ENCODE results near the gene TANC2.

DNA sequence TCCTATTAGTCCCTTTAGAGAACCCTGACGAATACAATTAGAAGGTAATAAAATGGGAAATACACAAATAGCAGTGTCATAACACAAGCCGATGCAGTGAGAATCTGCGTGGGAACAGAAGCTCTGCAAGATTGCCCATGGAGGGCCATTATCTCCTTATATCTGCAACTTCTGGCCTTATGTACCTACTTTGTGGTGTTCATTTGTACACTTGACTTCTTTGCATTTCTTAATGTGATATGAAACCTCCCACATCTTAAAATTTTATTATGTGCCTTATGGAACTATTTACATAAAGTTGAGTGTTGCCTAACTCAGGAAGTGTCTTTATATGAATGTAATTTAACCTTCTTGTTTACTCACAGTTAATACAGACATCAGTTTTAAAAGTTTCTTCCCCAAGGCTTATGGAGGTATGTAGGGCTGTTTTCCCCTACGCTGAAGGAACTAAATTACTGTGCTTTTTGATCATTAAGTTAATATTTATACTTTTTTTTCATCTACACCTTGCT is 10.1 kb upstream of the TANC2 start:
- TF ChIP-seq, protein P1, sequence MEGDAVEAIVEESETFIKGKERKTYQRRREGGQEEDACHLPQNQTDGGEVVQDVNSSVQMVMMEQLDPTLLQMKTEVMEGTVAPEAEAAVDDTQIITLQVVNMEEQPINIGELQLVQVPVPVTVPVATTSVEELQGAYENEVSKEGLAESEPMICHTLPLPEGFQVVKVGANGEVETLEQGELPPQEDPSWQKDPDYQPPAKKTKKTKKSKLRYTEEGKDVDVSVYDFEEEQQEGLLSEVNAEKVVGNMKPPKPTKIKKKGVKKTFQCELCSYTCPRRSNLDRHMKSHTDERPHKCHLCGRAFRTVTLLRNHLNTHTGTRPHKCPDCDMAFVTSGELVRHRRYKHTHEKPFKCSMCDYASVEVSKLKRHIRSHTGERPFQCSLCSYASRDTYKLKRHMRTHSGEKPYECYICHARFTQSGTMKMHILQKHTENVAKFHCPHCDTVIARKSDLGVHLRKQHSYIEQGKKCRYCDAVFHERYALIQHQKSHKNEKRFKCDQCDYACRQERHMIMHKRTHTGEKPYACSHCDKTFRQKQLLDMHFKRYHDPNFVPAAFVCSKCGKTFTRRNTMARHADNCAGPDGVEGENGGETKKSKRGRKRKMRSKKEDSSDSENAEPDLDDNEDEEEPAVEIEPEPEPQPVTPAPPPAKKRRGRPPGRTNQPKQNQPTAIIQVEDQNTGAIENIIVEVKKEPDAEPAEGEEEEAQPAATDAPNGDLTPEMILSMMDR (IDR thresholded peaks at IDR 0.05) = no peak
- no peak for TF ChIP-seq POLR2A (IDR thresholded peaks at IDR 0.05)
